Omental fat pad (tissue), 4 donors: ENCODE data around the gene BRD9. TPM values are rescaled to one million over a fixed set of nuclear protein-coding genes. Genes with fewer than 3 reads are reported as not detected.
A peak's percentile ranks its signal among the peaks of the same experiment; 100 is the strongest.

ENCODE experiments used
- ATAC-seq: fragments of 150-250 bp; one replicate; pipeline ENCODE4 v1.9.1; 2016; ENCODE audit warnings: mild to moderate bottlenecking, moderate library complexity; ENCODE audit not compliant: low FRiP score
- DNase-seq: peaks from one replicate; pipeline ENCODE4 v3.0.0-alpha.2; 2019; ENCODE audit warnings: low spot score
- CTCF ChIP-seq, 3 donors: fragments of 450-650 bp; IDR thresholded peaks; one replicate each; pipeline ENCODE4 v1.5.1; 2016 to 2017; ENCODE audit warnings: antibody characterized with exemption in 3 of 3, mild to moderate bottlenecking in 3 of 3, moderate library complexity in 2 of 3
- total RNA-seq, 4 donors: library from RNA; depleted of rRNA; stranded (reverse); fragments of >200 nt; gene quantifications; one replicate each; pipeline ENCODE4 v1.1.0, GENCODE V29; 2016

Gene BRD9
- total RNA-seq, 4 donors from 2014 or later, result 24.0 to 53.2 (median 36.7) TPM

GRCh38 chr5:891837-892393, 686 bp downstream of the BRD9 start:
- TF ChIP-seq CTCF (IDR thresholded peaks at IDR 0.05), result no peak
- no peak for DNase-seq
- ATAC-seq, result peak; percentile 4

- TF ChIP-seq CTCF (IDR thresholded peaks at IDR 0.05), result no peak
- ATAC-seq (no peak), DNase-seq (no peak)
These were observed 1.3 kb downstream of the BRD9 start for GRCh38 chr5:891117-891836.

- no peak for DNase-seq
- ATAC-seq, result no peak
- TF ChIP-seq CTCF (IDR thresholded peaks at IDR 0.05), result no peak
These were observed 3.4 kb downstream of the BRD9 start for GRCh38 chr5:889075-889710.

GRCh38 chr5:888638-889035, 4.0 kb downstream of the BRD9 start:
- no peak for DNase-seq
- no peak for ATAC-seq
- no peak for TF ChIP-seq CTCF (IDR thresholded peaks at IDR 0.05)

- DNase-seq (no peak), ATAC-seq (no peak)
- TF ChIP-seq CTCF (IDR thresholded peaks at IDR 0.05), result no peak
These were observed 4.5 kb downstream of the BRD9 start for GRCh38 chr5:887947-888637.

- no peak for TF ChIP-seq CTCF (IDR thresholded peaks at IDR 0.05)
- ATAC-seq, result no peak
These were observed 5.8 kb downstream of the BRD9 start for GRCh38 chr5:886716-887325.

More at GRCh38 chr5:886716-887325, 5.8 kb downstream of the BRD9 start:
- no peak for DNase-seq
